NT2/D1 (cell line): ENCODE measurements around the gene DSCAML1.

Experiments
- DNase-seq: peaks from one replicate; pipeline ENCODE4 v3.0.0-alpha.2; 2011; ENCODE audit warnings: low read depth, low spot score
- H3K27me3 ChIP-seq: 2 replicates; pipeline ENCODE4 v1.6.0; 2011; ENCODE audit warnings: mild to moderate bottlenecking; ENCODE audit not compliant: insufficient read length, insufficient read depth
- H3K36me3 ChIP-seq: 2 replicates; pipeline ENCODE4 v1.6.1; 2011; ENCODE audit warnings: mild to moderate bottlenecking, low read length, mixed read lengths; ENCODE audit not compliant: insufficient read depth, insufficient read length
- H3K4me1 ChIP-seq: 2 replicates; pipeline ENCODE4 v1.5.1; 2011; ENCODE audit not compliant: insufficient read depth, insufficient read length
- H3K4me3 ChIP-seq: 2 replicates; pipeline ENCODE4 v1.5.1; 2011; ENCODE audit warnings: low read depth; ENCODE audit not compliant: insufficient read length
- H3K9ac ChIP-seq: 2 replicates; pipeline ENCODE4 v1.6.0; 2011; ENCODE audit warnings: low read depth; ENCODE audit not compliant: insufficient read length
- H3K9me3 ChIP-seq: 2 replicates; pipeline ENCODE4 v1.5.1; 2011; ENCODE audit warnings: mild to moderate bottlenecking, low read length; ENCODE audit not compliant: insufficient read depth
- SUZ12 ChIP-seq: IDR thresholded peaks from 2 replicates; pipeline ENCODE4 v1.6.1; 2011; ENCODE audit not compliant: insufficient read length, insufficient read depth; ENCODE audit errors: extremely low read depth
- YY1 ChIP-seq: IDR thresholded peaks from 2 replicates; pipeline ENCODE4 v1.6.1; 2011; ENCODE audit not compliant: insufficient read length, insufficient read depth
- ZNF274 ChIP-seq: IDR thresholded peaks from 2 replicates; pipeline ENCODE4 v1.6.1; 2011; ENCODE audit warnings: mild to moderate bottlenecking, low read depth, low read length

Gene DSCAML1

DNA sequence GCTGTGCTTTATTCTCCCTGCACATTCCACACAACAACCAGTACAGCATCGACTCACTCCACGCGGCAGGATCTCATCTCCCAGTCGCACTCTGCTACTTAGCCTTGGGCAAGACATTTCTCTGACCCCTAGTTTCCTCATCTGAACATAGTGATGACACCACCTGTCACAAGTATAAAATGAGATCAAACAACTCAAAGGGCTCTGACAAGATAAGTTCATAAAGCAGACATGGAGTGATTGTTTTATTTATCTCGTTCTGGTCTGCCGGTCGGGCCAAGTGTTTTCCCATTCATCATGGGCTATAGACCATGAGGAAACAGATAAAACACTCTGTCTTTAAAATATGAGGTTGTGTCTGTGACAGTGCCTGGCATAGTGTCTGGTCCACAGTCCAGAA, 35.0 kb downstream of the DSCAML1 start:
- Histone ChIP-seq H3K4me3 (no peak overlapping the region), H3K36me3 (no peaks in the 10 kb centered on the region), H3K4me1 (peaks cover 2% of the 10 kb centered on the region), H3K27me3 (no peaks in the 10 kb centered on the region), H3K9me3 (no peaks in the 10 kb centered on the region), H3K9ac (no peak overlapping the region)
- TF ChIP-seq SUZ12 (no peak), ZNF274 (no peak), YY1 (no peak)
- DNase-seq = no peak

DNA sequence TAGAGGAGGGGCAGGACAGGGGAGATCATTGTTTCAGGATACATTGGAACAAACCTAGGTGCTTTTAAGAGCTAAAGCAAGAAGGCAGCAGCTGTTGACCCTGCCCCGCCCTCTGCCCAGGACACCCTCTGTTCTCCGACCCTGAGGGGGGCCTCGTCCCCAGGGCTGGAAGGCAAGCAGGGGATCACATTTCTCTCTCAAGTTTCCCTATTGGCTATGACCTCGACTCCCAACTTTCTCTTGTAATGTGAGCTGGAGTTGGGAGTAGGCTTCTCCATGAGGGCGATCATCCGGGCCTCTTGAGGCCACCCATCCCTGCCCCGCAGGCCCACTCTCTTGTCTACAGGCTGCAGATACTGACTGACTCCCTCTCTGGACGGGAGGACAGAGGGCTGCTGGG, 37.7 kb downstream of the DSCAML1 start:
- Histone ChIP-seq H3K4me1 (peaks cover 2% of the 10 kb centered on the region), H3K4me3 (no peak overlapping the region), H3K9me3 (no peaks in the 10 kb centered on the region), H3K36me3 (no peaks in the 10 kb centered on the region), H3K27me3 (no peaks in the 10 kb centered on the region), H3K9ac (no peak overlapping the region)
- DNase-seq = no peak
- TF ChIP-seq YY1 (no peak), SUZ12 (no peak), ZNF274 (no peak)

DNA sequence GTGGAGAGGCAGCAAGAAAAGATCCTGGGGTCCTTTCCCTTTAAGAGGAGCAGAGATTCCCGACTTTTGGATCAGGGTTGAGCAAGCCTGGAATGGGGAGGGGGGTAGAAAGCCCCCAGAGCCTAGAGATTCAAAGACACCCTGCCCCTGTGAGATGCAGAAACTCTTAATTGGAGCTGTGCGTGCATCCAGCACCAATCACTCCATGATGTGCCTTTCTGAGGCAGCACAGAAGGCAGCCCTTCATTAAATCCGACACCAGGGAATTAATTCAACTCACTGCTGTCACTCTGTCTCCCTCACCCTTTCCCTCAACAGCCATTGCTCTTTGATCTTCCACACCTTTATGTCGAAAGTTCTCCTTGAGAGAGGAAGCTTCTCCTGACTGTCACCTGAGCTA, 43.0 kb downstream of the DSCAML1 start:
- no peak for DNase-seq
- Histone ChIP-seq H3K4me3 (no peak overlapping the region), H3K27me3 (peaks cover 5% of the 10 kb centered on the region), H3K4me1 (peaks cover 6% of the 10 kb centered on the region), H3K9ac (no peak overlapping the region), H3K9me3 (no peaks in the 10 kb centered on the region), H3K36me3 (no peaks in the 10 kb centered on the region)
- TF ChIP-seq ZNF274 = no peak
- no peak for TF ChIP-seq SUZ12
- TF ChIP-seq YY1 = no peak

DNA sequence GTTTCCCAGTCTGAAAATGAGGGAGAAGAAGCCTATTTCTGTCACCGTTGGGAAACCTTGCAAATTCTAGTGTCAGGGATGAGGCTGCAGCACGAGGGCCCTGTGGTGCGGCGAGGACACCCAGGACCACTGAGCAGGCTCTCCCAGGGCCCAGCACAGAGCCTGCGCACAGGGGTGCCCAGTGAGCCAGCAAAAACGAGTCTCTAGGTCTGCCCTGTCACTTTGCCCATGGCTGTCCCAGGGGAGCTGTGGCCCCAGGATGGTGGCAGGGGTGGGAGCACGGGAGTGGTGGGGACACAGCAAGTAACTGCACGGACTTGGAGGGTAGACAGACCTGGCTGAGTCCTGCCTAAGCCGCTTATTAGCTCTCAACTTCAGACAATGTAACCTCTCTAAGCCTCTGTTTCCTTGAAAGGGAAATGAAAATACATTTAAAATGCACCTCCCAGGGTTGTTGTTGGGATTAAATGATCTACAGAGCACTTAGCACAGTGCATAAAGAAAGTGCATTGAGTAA, 44.2 kb downstream of the DSCAML1 start:
- Histone ChIP-seq H3K4me3 (no peak overlapping the region), H3K36me3 (no peaks in the 10 kb centered on the region), H3K27me3 (peaks cover 5% of the 10 kb centered on the region), H3K9me3 (no peaks in the 10 kb centered on the region), H3K4me1 (peaks cover 4% of the 10 kb centered on the region), H3K9ac (no peak overlapping the region)
- TF ChIP-seq ZNF274 (no peak), SUZ12 (no peak), YY1 (no peak)
- DNase-seq = no peak

GRCh38 chr11:117752071-117752470, 44.9 kb downstream of the DSCAML1 start:
- DNase-seq = no peak
- Histone ChIP-seq H3K4me3 (no peak overlapping the region), H3K4me1 (peaks cover 6% of the 10 kb centered on the region), H3K27me3 (peaks cover 5% of the 10 kb centered on the region), H3K9me3 (no peaks in the 10 kb centered on the region), H3K36me3 (no peaks in the 10 kb centered on the region), H3K9ac (no peak overlapping the region)
- TF ChIP-seq SUZ12 (no peak), YY1 (no peak), ZNF274 (no peak)

DNA sequence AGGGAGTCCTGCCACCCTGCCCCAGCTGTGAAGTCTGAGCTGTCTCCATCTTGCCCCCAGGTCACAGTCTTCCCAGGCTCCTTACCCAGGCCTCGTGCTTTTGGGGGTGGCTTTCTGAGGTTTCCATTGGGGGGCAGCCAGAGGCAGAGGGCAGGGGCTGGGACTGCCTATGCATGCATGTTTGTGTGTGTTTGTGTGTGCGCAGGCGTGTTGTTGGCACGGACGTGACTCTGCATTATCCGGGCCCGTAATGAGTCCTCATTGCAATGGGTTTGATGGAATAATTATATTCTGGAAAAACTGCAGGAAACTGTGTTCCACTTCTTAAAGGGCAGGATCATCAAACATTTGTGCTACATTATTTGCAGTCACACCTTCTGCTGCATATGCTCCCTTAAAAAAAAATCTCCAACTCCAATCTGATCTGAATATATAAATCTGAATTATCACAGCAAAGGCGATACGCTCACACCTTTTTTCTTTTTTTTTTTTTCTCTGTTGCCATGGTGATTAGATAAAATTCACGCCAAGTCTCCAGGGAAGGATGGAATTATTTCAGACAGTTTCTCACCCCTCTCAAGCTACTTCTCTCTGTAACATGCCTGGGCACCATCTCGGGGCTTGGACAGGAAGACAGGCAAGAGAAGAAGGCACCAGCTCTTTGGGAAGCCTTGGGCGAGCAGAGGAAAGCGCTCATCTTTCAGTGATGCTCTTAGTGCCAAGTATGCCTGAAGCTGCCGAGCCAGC, 45.9 kb downstream of the DSCAML1 start:
- DNase-seq = no peak
- peaks cover 5% of the 10 kb centered on the region for H3K27me3 ChIP-seq
- H3K9ac ChIP-seq = no peak overlapping the region
- peaks cover 6% of the 10 kb centered on the region for H3K4me1 ChIP-seq
- no peak overlapping the region for H3K4me3 ChIP-seq
- TF ChIP-seq ZNF274 (no peak), SUZ12 (no peak), YY1 (no peak)
- H3K9me3 ChIP-seq = no peaks in the 10 kb centered on the region
- H3K36me3 ChIP-seq = no peaks in the 10 kb centered on the region

- DNase-seq = no peak
- H3K4me3 ChIP-seq = no peak overlapping the region
Measured at GRCh38 chr11:117750357-117750756, 46.7 kb downstream of the DSCAML1 start.

More at GRCh38 chr11:117750357-117750756, 46.7 kb downstream of the DSCAML1 start:
- peaks cover 5% of the 10 kb centered on the region for H3K27me3 ChIP-seq
- peaks cover 6% of the 10 kb centered on the region for H3K4me1 ChIP-seq
- TF ChIP-seq SUZ12 (no peak), YY1 (no peak), ZNF274 (no peak)
- H3K36me3 ChIP-seq = no peaks in the 10 kb centered on the region
- H3K9ac ChIP-seq = no peak overlapping the region
- no peaks in the 10 kb centered on the region for H3K9me3 ChIP-seq
